HG03196 (cell line): ENCODE results near the gene PID1.
"Not testable (repeated sequence)": the region's sequence is repeated elsewhere in the genome, so short reads cannot be mapped to it uniquely, and the experiment has no call there.

Experiments
- ATAC-seq: cut with Tn5 transposase; IDR thresholded peaks from one replicate; pipeline ENCODE4 v1.9.1; 2021; ENCODE audit not compliant: unreplicated experiment

The PID1 gene

GRCh38 chr2:229084447-229084846 lies 186.6 kb downstream of the PID1 start:
- ATAC-seq, result no peak

- ATAC-seq, result no peak
Observed at GRCh38 chr2:229083606-229084340, 187.3 kb downstream of the PID1 start.

GRCh38 chr2:229081411-229081810 lies 189.7 kb downstream of the PID1 start:
- ATAC-seq, result no peak

- ATAC-seq, result no peak
Observed at GRCh38 chr2:229080172-229080571, 190.9 kb downstream of the PID1 start.

- ATAC-seq, result not testable (repeated sequence)
Observed at GRCh38 chr2:229076886-229077285, 194.2 kb downstream of the PID1 start.

GRCh38 chr2:229073935-229074334 lies 197.2 kb downstream of the PID1 start:
- ATAC-seq, result no peak

GRCh38 chr2:229071292-229071976 lies 199.7 kb downstream of the PID1 start:
- ATAC-seq, result no peak

- ATAC-seq, result no peak
Observed at GRCh38 chr2:229066121-229066715, 204.9 kb downstream of the PID1 start.

- no peak for ATAC-seq
Observed at GRCh38 chr2:229064749-229065148, 206.3 kb downstream of the PID1 start.

- no peak for ATAC-seq
Observed at GRCh38 chr2:229060147-229060546, 210.9 kb downstream of the PID1 start.

GRCh38 chr2:229059331-229060033 lies 211.6 kb downstream of the PID1 start:
- no peak for ATAC-seq

GRCh38 chr2:229057976-229058553 lies 213.0 kb downstream of the PID1 start:
- ATAC-seq, result no peak

GRCh38 chr2:229054311-229054710 lies 216.8 kb downstream of the PID1 start:
- ATAC-seq, result no peak

GRCh38 chr2:229051798-229052197 lies 219.3 kb downstream of the PID1 start:
- no peak for ATAC-seq

- ATAC-seq, result no peak
Observed at GRCh38 chr2:229050133-229050532, 221.0 kb downstream of the PID1 start.

GRCh38 chr2:229048134-229048533 lies 223.0 kb downstream of the PID1 start:
- no peak for ATAC-seq

GRCh38 chr2:229045671-229046070 lies 225.4 kb downstream of the PID1 start:
- ATAC-seq, result no peak

GRCh38 chr2:229044581-229044980 lies 226.5 kb downstream of the PID1 start:
- ATAC-seq, result no peak

- no peak for ATAC-seq
Observed at GRCh38 chr2:229043681-229044080, 227.4 kb downstream of the PID1 start.

GRCh38 chr2:229042349-229042748 lies 228.7 kb downstream of the PID1 start:
- ATAC-seq, result no peak

- ATAC-seq, result no peak
Observed at GRCh38 chr2:229041691-229042090, 229.4 kb downstream of the PID1 start.
